Upper lobe of left lung (tissue), 6 donors: Measurements from ENCODE around the gene FOXP1. TPM values are rescaled to one million over a fixed set of nuclear protein-coding genes. Genes with fewer than 3 reads are reported as not detected.

Experiments
- ATAC-seq, 2 donors: fragments of 200-7000 bp; cut with Tn5 transposase; one replicate each; pipeline ENCODE4 v1.9.1; 2022; ENCODE audit warnings: mild to moderate bottlenecking in 2 of 2, moderate library complexity in 2 of 2; ENCODE audit not compliant: low FRiP score in 2 of 2
- DNase-seq, 2 donors: peaks; one replicate each; pipeline ENCODE4 v3.0.0-alpha.2; 2019 to 2020
- H3K27ac ChIP-seq, 4 donors: fragments of 200-600 bp; sonication (generic); one replicate each; pipeline ENCODE4 v1.5.1; 2016 to 2019
- H3K27me3 ChIP-seq, 4 donors: fragments of 200-600 bp; sonication (generic); one replicate each; pipeline ENCODE4 v1.5.1; 2017 to 2019
- H3K36me3 ChIP-seq, 4 donors: fragments of 200-600 bp; sonication (generic); one replicate each; pipeline ENCODE4 v1.5.1; 2016 to 2019
- H3K4me1 ChIP-seq, 4 donors: fragments of 200-600 bp; sonication (generic); one replicate each; pipeline ENCODE4 v1.5.1; 2018 to 2019
- H3K4me3 ChIP-seq, 4 donors: fragments of 200-600 bp; sonication (generic); one replicate each; pipeline ENCODE4 v1.5.1; 2017 to 2019; ENCODE audit warnings: mild to moderate bottlenecking in 2 of 4, moderate library complexity in 1 of 4
- H3K9me3 ChIP-seq, 4 donors: fragments of 200-600 bp; sonication (generic); one replicate each; pipeline ENCODE4 v1.5.1; 2018 to 2019
- EP300 ChIP-seq, 4 donors: sonication (generic); formaldehyde crosslinking; IDR thresholded peaks; one replicate each; pipeline ENCODE4 v1.5.1; 2017; ENCODE audit warnings: antibody characterized with exemption in 4 of 4, control low read depth in 2 of 4
- POLR2A ChIP-seq, 4 donors: fragments of 450-650 bp; IDR thresholded peaks; one replicate each; pipeline ENCODE4 v1.5.1; 2016 to 2017; ENCODE audit warnings: antibody characterized with exemption in 4 of 4, mild to moderate bottlenecking in 2 of 4
- POLR2AphosphoS5 ChIP-seq, 2 donors: sonication (generic); formaldehyde crosslinking; IDR thresholded peaks; one replicate each; pipeline ENCODE4 v1.5.1; 2017; ENCODE audit warnings: antibody characterized with exemption in 2 of 2
- WGBS, 2 donors: methylation state at CpG; one replicate each; pipeline ENCODE4 v1.1.5; 2017 to 2018; 5-methylcytosine and 5-hydroxymethylcytosine counted together
- total RNA-seq, 6 donors: library from RNA; depleted of rRNA in 4 of 6; stranded (reverse); fragments of >200 nt in 4 of 6; gene quantifications; one replicate each; pipeline versions ENCODE4 v1.1.0 to v1.2.1, GENCODE V29; 2016 to 2021
- TF ChIP-seq, protein P1 (sequence below), 6 experiments: fragments of 450-650 bp in 4 of 6; fragments of 200-600 bp in 2 of 6; sonication (generic) in 2 of 6; IDR thresholded peaks; one replicate each; pipeline ENCODE4 v1.5.1; 2016 to 2019; ENCODE audit warnings: antibody characterized with exemption in 6 of 6
- donor health status: DM: no; HTN: no; CAD: no; lungs with moderate emphysema.
- donor health status: DM: no; HTN: yes; CAD: no; lungs with severe emphysema.

Gene FOXP1
- total RNA-seq, 6 donors from 2014 or later = 103 to 248 (median 134) TPM

DNA sequence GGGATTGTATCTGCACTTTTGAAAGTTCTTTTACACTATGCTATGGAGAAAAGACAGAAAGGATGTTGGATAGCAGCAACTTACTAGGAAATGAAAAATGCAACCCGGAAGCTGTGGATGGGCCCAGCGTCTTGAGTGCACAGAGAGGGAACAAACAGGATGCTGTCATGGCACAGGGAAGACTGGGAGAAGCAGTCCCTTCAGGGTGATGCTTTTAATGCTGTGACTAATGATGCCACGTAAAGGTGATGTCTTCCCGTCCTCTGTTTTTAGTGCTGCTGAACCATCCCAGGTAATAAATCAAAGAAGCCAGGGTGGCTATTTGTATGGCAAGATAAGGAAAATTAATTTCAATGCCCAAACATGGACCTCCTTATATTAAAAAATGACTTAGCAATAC, 437.6 kb downstream of the FOXP1 start:
- Histone ChIP-seq H3K27ac (no peak overlapping the region), H3K4me1 (no peaks in the 10 kb centered on the region), H3K9me3 (no peaks in the 10 kb centered on the region), H3K36me3 (no peaks in the 10 kb centered on the region), H3K27me3 (no peaks in the 10 kb centered on the region), H3K4me3 (no peak overlapping the region)
- DNase-seq = no peak
- TF ChIP-seq EP300 (IDR thresholded peaks at IDR 0.05) (no peak), POLR2AphosphoS5 (IDR thresholded peaks at IDR 0.05) (no peak), POLR2A (IDR thresholded peaks at IDR 0.05) (no peak)
- TF ChIP-seq, protein P1, sequence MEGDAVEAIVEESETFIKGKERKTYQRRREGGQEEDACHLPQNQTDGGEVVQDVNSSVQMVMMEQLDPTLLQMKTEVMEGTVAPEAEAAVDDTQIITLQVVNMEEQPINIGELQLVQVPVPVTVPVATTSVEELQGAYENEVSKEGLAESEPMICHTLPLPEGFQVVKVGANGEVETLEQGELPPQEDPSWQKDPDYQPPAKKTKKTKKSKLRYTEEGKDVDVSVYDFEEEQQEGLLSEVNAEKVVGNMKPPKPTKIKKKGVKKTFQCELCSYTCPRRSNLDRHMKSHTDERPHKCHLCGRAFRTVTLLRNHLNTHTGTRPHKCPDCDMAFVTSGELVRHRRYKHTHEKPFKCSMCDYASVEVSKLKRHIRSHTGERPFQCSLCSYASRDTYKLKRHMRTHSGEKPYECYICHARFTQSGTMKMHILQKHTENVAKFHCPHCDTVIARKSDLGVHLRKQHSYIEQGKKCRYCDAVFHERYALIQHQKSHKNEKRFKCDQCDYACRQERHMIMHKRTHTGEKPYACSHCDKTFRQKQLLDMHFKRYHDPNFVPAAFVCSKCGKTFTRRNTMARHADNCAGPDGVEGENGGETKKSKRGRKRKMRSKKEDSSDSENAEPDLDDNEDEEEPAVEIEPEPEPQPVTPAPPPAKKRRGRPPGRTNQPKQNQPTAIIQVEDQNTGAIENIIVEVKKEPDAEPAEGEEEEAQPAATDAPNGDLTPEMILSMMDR (IDR thresholded peaks at IDR 0.05) = no peak
- WGBS, 2 donors = 77 to 86% methylated on average over 4 of the region's 4 CpGs
- no peak for ATAC-seq

DNA sequence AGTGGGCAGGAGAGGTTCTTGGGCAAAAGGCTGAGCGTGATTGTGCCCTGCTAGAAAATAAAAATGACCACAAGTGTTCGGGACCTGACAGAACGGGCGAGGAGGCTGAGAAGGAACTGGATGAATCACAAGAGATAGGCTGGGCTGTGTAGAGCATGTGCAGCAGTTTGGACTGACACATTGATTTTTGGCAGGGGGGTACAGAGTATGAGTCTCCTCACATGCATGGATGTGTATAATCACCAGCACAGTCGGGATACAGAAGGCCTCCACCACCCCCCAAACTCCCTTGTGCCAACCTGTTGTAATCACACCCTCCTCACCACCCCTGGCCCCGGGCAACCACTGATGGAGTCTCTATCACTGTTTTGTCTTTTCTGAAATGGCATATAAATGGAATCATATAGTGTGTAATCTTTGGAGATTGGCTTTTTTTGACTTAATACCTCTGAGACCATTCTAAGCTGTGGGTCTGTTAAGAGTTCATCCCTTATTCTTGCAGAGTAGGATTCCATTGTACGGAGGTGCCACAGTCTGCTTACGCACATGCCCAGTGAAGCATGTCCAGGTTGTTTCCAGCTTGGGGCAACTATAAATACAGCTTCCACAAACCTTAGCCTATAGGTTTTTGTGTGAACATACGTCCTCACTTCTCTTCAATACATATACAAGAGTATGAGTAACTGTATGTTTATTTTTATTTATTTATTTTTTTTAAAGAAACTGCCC, 438.8 kb downstream of the FOXP1 start:
- TF ChIP-seq POLR2A (IDR thresholded peaks at IDR 0.05) (no peak), EP300 (IDR thresholded peaks at IDR 0.05) (no peak), POLR2AphosphoS5 (IDR thresholded peaks at IDR 0.05) (no peak)
- TF ChIP-seq, protein P1 (IDR thresholded peaks at IDR 0.05) = no peak
- Histone ChIP-seq H3K4me3 (no peak overlapping the region), H3K4me1 (no peaks in the 10 kb centered on the region), H3K27me3 (no peaks in the 10 kb centered on the region), H3K27ac (no peak overlapping the region), H3K36me3 (no peaks in the 10 kb centered on the region), H3K9me3 (no peaks in the 10 kb centered on the region)
- DNase-seq (no peak), ATAC-seq (peak in 1 of 2 donors; percentile 29)
- WGBS, 2 donors = 84 to 86% methylated on average over 9 of the region's 9 CpGs

DNA sequence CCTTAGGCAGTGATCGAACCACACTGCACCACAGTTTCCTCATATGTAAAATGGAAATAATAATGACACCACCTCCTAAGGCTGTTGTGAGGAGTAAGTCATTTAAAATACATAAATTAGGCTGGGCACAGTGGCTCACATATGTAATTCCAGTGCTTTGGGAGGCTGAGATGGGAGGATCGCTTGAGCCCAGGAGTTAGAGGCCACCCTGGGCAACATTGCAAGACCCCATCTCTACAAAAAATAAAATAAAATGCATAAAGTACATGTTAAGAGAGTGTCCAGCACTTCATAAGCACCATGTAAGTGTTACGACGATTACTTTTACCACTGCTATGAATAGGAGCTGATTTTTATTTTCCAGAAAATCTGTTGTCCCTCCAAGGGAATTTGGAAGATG, 440.0 kb downstream of the FOXP1 start:
- TF ChIP-seq POLR2AphosphoS5 (IDR thresholded peaks at IDR 0.05) (no peak), EP300 (IDR thresholded peaks at IDR 0.05) (no peak), POLR2A (IDR thresholded peaks at IDR 0.05) (no peak)
- TF ChIP-seq, protein P1 (IDR thresholded peaks at IDR 0.05) = no peak
- ATAC-seq = no peak
- no peaks in the 10 kb centered on the region for H3K27me3 ChIP-seq
- H3K4me3 ChIP-seq = no peak overlapping the region
- 93 to 98% methylated on average over 4 of the region's 4 CpGs for WGBS, 2 donors
- no peaks in the 10 kb centered on the region for H3K9me3 ChIP-seq
- H3K27ac ChIP-seq = peak overlapping the region in 1 of 4 donors; percentile 27
- DNase-seq = no peak
- H3K4me1 ChIP-seq = no peaks in the 10 kb centered on the region
- H3K36me3 ChIP-seq = no peaks in the 10 kb centered on the region

DNA sequence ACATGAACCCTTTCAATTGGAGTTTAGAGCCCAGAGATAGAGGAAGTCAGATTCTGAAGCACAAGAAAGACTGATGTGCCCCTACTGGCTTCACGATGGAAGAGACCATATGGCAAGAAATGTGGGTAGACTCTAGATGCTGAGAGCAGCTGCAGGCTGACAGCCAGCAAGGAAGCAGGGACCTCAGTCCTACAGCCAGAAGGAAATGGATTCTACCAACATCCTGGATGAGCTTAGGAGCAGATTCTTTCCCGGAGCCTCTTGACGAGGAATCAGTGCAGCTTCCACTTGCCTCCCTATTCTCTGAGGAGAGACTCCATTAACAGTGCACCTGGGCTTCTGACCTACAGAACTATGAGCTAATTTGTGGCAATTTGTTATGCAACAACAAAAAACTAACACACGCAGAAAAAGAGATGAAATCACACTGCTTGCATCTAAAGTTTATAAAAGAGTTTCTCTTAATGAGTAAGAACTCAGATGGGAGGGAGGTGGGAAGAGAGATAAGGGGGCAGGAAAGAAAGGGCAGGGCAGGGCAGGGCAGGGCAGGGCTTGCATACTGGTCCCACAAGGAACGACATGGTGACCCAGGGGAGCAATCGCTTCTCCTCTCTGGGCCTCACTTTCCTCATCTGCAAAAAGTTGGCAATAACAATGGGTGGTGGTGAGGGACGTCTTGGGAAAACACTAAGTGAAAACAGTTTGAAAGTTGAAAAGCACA, 440.9 kb downstream of the FOXP1 start:
- Histone ChIP-seq H3K9me3 (no peaks in the 10 kb centered on the region), H3K36me3 (no peaks in the 10 kb centered on the region), H3K4me3 (no peak overlapping the region), H3K27ac (peak overlapping the region in 2 of 4 donors; percentile 27 to 30), H3K27me3 (no peaks in the 10 kb centered on the region), H3K4me1 (no peaks in the 10 kb centered on the region)
- ATAC-seq (peak in 1 of 2 donors; percentile 54), DNase-seq (no peak)
- TF ChIP-seq POLR2A (IDR thresholded peaks at IDR 0.05) (no peak), POLR2AphosphoS5 (IDR thresholded peaks at IDR 0.05) (no peak)
- TF ChIP-seq, protein P1 (IDR thresholded peaks at IDR 0.05) = no peak
- WGBS, 2 donors = 54 to 63% methylated on average over 7 of the region's 7 CpGs
